Stimulated activated CD4-positive, alpha-beta T cell treated with anti-CD3 and anti-CD28 coated beads, TNF-alpha, amount 100 ng/mL, for 1 hour (primary cell): ENCODE measurements around the gene ELL.

Experiments used
- DNase-seq, 3 donors: peaks; one replicate each; pipeline ENCODE4 v3.0.0-alpha.2; 2020; ENCODE audit warnings: low read depth in 3 of 3, low spot score in 1 of 3

ELL gene

GRCh38 chr19:18435842-18436670 is 85.8 kb downstream of the ELL start:
- no peak for DNase-seq

GRCh38 chr19:18435178-18435841 is 86.6 kb downstream of the ELL start:
- DNase-seq: no peak

- DNase-seq: no peak
These were observed 87.3 kb downstream of the ELL start for GRCh38 chr19:18434411-18435175.

- DNase-seq: no peak
These were observed 88.0 kb downstream of the ELL start for GRCh38 chr19:18433735-18434398.

- DNase-seq: no peak
These were observed 88.7 kb downstream of the ELL start for GRCh38 chr19:18433015-18433691.

- DNase-seq: no peak
These were observed 89.4 kb downstream of the ELL start for GRCh38 chr19:18432275-18433014.

GRCh38 chr19:18431351-18432197 is 90.3 kb downstream of the ELL start:
- DNase-seq: no peak

- DNase-seq: no peak
These were observed 91.3 kb downstream of the ELL start for GRCh38 chr19:18430417-18431144.

- no peak for DNase-seq
These were observed 92.0 kb downstream of the ELL start for GRCh38 chr19:18429717-18430416.

GRCh38 chr19:18428787-18429674 is 92.8 kb downstream of the ELL start:
- DNase-seq: peak; percentile 47 to 59 (median 53)

GRCh38 chr19:18428173-18428786 is 93.6 kb downstream of the ELL start:
- DNase-seq: no peak

- DNase-seq: no peak
These were observed 94.1 kb downstream of the ELL start for GRCh38 chr19:18427743-18428113.

GRCh38 chr19:18427080-18427742 is 94.7 kb downstream of the ELL start:
- no peak for DNase-seq

- no peak for DNase-seq
These were observed 95.5 kb downstream of the ELL start for GRCh38 chr19:18426416-18426767.

- no peak for DNase-seq
These were observed 96.1 kb downstream of the ELL start for GRCh38 chr19:18425515-18426415.
